Fibroblast of skin of right biceps (primary cell): Measurements from ENCODE around the gene DCAF4L1.

ENCODE experiments used
- DNase-seq: peaks from one replicate; pipeline ENCODE4 v3.0.0-alpha.2; 2013

DCAF4L1 gene

DNA sequence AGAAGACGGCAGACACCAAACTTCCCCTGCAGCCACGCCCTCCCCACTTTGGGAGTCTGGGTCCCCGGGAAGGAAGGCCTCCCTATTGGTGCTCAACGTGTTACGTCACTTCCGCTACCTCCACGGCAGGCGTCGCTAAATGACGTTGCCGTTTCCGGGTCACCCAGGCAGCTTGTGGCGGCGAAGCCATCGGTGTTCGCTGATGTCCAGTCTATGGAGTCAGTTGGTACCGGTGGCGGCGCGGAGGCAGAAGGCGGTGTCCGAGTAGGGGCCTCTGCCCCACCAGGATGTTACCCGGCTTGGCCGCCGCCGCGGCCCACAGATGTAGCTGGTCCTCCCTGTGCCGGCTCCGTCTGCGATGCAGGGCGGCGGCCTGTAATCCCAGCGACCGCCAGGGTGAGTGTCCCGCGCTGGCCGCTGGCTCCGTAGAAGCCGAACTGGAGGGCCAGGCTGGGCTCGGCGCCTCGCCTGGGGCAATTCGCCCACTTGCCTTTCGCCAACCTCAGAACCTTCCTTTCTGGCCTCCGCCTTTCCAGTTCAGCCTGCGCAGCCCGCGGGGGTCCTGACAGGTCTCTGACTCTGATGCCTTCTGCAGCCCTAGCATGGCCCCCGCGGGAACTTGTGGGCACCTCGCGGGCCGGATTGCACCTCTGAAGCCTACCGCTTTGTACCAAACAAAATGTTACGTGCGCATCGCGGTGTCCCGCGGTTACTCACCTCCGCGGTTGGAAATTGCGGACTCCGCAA lies 9.0 kb downstream of the DCAF4L1 start, which contains the start of gene SLC30A9:
SLC30A9 (plus strand) TSS at position 166 of the 747 bp plus-strand sequence; CDS start at position 288, 122 bp downstream.
- peak; percentile 95 for DNase-seq

DNA sequence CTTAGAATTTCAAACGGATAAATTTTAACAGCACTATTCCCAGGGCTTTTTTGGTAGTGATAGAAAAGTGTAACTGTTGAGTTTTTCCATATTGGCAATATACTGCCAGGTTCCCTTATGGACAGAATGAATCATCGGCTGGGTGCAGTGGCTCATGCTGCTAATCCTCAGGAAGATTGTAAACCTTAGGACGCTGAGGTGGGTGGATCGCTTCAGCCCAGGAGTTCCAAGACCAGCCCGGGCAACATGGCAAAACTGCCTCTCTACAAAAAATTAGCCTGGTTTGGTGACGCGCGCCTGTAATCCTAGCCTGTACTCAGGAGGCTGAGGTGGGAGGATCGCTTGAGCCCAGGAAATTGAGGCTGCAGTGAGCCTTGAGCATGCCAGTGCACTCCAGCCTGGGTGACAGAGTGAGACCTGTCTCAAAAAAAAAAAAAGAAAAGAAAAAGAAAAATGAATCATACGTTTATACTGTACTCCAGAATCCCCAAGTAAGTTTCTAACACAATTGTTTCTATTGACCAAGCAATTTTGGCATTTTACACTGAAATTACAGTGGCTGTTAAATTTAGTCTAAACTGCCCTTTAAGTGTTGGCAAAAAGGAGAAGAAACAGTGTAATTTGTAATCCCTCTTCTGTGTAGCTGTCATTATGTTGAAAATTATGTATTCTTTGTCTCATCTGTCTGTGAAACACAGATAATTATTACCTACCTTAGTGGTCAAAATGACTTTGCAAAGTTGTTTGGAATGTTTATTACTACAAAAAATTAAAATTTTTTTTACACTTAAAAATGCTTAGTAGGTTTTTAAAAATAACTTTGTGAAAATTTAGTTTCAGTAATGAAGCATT lies 10.6 kb downstream of the DCAF4L1 start:
- peak; percentile 6 for DNase-seq

DNA sequence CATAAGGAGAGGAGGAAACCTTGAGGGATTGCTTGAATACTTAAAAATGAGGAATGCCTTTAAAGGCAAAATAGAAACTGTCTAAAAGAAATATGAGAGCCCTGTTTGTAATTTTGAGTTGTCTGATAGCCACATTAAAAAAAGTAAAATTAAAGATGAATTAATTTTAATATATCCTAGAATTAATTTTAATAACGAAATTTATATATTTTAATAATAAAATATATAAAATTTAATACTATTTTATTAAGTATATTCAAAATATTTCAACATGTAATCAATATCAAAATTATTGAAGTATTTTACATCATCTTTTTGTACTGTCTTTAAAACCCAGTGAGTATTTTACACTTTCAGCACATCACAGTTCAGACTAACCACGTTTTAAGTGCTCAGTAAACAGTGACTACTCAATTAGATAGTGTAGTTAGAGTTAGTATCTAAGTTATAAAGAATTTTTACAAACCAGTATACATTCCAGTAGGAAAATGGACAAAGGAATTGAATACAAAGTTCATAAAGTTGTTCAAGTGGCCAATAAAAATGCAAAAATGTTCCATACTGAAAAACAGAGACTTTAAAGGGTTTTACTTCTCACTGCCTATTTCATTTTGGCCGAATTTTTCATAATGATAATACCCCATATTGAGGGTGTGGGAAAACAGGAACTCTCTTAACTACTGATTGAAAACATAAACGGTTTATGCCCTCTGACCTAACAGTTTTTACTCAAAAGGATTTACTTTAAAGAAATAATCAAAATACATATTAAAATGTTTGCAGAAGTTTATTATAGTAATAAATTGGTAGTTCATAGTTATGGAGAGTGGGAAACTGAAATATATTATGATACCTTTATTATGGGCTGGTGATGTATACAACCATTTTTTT lies 11.7 kb downstream of the DCAF4L1 start:
- no peak for DNase-seq

DNA sequence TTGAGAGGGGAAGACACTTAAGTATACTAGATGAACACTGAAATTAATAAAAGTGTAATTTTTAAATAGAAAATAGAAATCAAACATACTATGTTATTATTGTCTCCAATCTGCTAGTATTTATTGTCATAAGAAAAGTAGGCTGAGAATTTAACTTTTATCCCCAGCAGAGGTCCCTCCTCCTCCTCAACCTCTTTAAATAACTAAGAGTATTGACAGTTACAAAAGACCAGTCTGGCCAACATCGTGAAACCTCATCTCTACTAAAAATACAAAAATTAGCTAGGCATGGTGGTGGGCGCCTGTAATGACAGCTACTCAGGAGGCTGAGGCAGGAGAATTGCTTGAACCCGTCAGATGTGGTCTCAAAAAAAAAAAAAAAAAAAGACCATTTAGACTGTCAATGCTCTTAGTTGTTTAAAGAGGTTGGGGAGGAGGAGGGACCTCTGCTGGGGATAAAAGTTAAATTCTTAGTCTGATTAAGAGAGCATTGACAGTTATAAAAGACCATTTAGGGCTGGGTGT lies 13.0 kb downstream of the DCAF4L1 start:
- DNase-seq, result no peak

- DNase-seq, result no peak
Observed at GRCh38 chr4:41998019-41998418, 16.5 kb downstream of the DCAF4L1 start.

DNA sequence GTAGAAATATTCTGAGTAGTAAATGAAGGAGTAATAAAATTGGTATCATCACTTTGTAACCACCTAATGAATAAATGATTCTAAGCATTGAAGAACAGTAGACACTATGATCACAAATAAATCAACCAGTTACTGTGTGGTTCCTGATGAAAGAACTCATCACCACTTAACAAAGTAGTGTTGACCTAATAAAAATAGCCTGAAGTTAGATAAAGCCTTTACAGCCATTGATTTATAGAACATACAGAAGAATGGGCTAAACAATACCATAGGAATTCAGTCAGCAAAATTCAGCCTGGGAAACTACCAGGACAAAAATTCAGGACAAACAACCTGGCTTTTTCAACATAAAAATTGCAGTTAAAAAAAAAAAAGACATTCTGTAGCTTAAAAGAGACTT lies 17.8 kb downstream of the DCAF4L1 start:
- no peak for DNase-seq

- no peak for DNase-seq
Observed at GRCh38 chr4:42008011-42008786, 26.6 kb downstream of the DCAF4L1 start.

DNA sequence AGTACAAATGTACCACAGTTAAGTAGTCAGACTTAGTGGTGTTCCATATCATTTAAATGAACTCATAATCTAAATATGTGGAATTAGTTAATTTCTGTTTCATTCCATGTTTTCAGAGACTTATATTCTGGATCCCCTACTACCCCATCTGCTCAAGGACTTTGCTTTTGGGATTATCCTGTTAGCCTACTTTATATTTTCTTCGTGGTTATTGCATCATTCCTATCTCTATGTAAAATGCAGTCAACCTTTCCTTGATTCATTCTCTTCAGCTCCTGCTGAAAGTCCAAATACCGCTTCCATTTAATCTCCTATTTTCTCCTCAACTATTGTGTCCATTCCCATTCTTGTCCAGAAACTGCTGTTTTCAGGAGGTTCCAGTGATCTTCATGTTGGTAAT lies 33.9 kb downstream of the DCAF4L1 start:
- no peak for DNase-seq

DNA sequence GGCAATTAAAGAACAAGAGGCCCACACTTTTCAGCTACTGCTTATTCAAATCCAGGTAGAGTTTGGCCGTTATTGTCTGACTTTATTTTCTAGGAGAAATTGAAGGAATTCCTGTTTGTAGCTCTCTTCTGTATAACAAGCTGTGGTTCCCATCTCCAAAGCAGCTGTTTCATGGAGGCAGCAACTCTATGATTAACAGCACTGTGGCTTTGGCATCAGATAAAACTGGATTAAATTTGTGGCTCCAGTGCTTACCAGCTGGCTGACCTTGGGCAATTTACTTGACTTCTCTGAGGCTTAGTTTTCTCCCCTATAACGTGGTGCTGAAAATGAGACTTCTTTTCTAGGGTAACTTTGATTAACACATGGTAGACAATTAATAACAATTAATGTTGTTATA lies 36.9 kb downstream of the DCAF4L1 start:
- no peak for DNase-seq
